OCI-LY1 (cell line): ENCODE measurements around the gene HTT.

Source experiments
- H2AFZ ChIP-seq: fragments of 200-600 bp; sonication (generic), shearing (Covaris generic); 2 replicates; pipeline ENCODE4 v1.6.0; 2014; ENCODE audit warnings: antibody characterized with exemption, mild to moderate bottlenecking, low read length
- H3F3A ChIP-seq: fragments of 200-600 bp; sonication (generic), shearing (Covaris generic); 2 replicates; pipeline ENCODE4 v1.6.0; 2014; ENCODE audit warnings: mild to moderate bottlenecking, antibody characterized with exemption, low read length, moderate library complexity; ENCODE audit not compliant: insufficient read depth
- H3K27ac ChIP-seq: fragments of 200-600 bp; sonication (generic); 2 replicates; pipeline ENCODE4 v1.5.1; 2014; ENCODE audit warnings: low read length, mixed run types, mild to moderate bottlenecking, low read depth; ENCODE audit not compliant: poor library complexity, severe bottlenecking
- H3K27me3 ChIP-seq: fragments of 200-600 bp; sonication (generic); 2 replicates; pipeline ENCODE4 v1.6.0; 2014; ENCODE audit warnings: antibody characterized with exemption, mild to moderate bottlenecking, low read length, moderate library complexity; ENCODE audit not compliant: insufficient read depth
- H3K36me3 ChIP-seq: fragments of 200-600 bp; sonication (generic); 2 replicates; pipeline ENCODE4 v1.6.1; 2014; ENCODE audit warnings: mild to moderate bottlenecking, antibody characterized with exemption, low read length, moderate library complexity, mixed read lengths; ENCODE audit not compliant: insufficient read depth
- H3K4me1 ChIP-seq: fragments of 200-600 bp; sonication (generic); 2 replicates; pipeline ENCODE4 v1.5.1; 2014; ENCODE audit warnings: mild to moderate bottlenecking, low read length, moderate library complexity; ENCODE audit not compliant: insufficient read depth, severe bottlenecking
- H3K4me2 ChIP-seq: fragments of 200-600 bp; sonication (generic), shearing (Covaris generic); 2 replicates; pipeline ENCODE4 v1.6.1; 2014; ENCODE audit warnings: low read length
- H3K4me3 ChIP-seq: fragments of 200-600 bp; sonication (generic); 2 replicates; pipeline ENCODE4 v1.5.1; 2014; ENCODE audit warnings: low read length, low read depth, mild to moderate bottlenecking, mixed read lengths; ENCODE audit not compliant: poor library complexity, severe bottlenecking
- H3K79me2 ChIP-seq: fragments of 200-600 bp; shearing (Covaris generic); 2 replicates; pipeline ENCODE4 v1.6.1; 2016; ENCODE audit warnings: mixed run types, low read length, mixed read lengths; ENCODE audit not compliant: insufficient read depth
- H3K9ac ChIP-seq: fragments of 200-600 bp; sonication (generic), shearing (Covaris generic); 2 replicates; pipeline ENCODE4 v1.6.1; 2014; ENCODE audit warnings: mild to moderate bottlenecking, low read length, mixed read lengths
- H3K9me2 ChIP-seq: fragments of 200-600 bp; sonication (generic), shearing (Covaris generic); 2 replicates; pipeline ENCODE4 v1.6.1; 2014; ENCODE audit warnings: low read depth, mild to moderate bottlenecking, low read length, mixed read lengths
- H3K9me3 ChIP-seq: fragments of 200-600 bp; shearing (Covaris generic); 2 replicates; pipeline ENCODE4 v1.6.1; 2014; ENCODE audit warnings: low read length, mixed read lengths
- H4K20me1 ChIP-seq: fragments of 200-600 bp; sonication (generic), shearing (Covaris generic); 2 replicates; pipeline ENCODE4 v1.6.0; 2016; ENCODE audit warnings: mild to moderate bottlenecking, low read length; ENCODE audit not compliant: insufficient read depth
- EZH2 ChIP-seq: fragments of 200-600 bp; sonication (generic), shearing (Covaris generic); IDR thresholded peaks from 2 replicates; pipeline ENCODE4 v1.8.0; 2017; ENCODE audit warnings: borderline replicate concordance, mixed run types, mild to moderate bottlenecking, antibody characterized with exemption, low read length, moderate library complexity, mixed read lengths
- TF ChIP-seq, protein P1 (sequence below): fragments of 200-600 bp; sonication (generic), shearing (Covaris generic); IDR thresholded peaks from 2 replicates; pipeline ENCODE4 v1.5.1; 2017; ENCODE audit warnings: mild to moderate bottlenecking, antibody characterized with exemption, low read length, moderate library complexity, mixed read lengths

The HTT gene

DNA sequence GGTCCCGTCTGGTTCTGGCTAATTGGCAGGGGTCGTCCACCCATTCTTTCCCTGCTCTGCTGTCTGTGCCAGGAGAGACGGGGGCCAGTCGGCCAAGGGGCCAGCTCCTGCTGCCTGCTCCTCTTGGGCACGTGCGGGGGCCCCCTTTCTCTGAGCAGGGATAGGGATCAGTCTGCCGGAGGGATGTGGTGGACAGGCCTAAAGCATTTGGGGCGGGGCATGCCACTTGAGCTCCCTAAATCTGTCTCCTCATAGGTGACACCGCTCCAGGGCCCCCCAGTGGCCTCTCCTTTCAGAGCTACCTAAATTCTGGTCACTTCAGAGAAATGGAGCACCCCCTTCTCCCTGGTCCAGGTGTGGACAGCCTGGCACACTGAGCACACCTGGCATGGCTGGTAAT is 170.3 kb downstream of the HTT start:
- no peak overlapping the region for H3K9ac ChIP-seq
- no peak overlapping the region for H2AFZ ChIP-seq
- no peaks in the 10 kb centered on the region for H3F3A ChIP-seq
- H3K27me3 ChIP-seq, result no peaks in the 10 kb centered on the region
- H3K9me2 ChIP-seq, result no peaks in the 10 kb centered on the region
- no peaks in the 10 kb centered on the region for H3K79me2 ChIP-seq
- H3K4me2 ChIP-seq, result no peak overlapping the region
- no peak overlapping the region for H3K4me3 ChIP-seq
- TF ChIP-seq, protein P1, sequence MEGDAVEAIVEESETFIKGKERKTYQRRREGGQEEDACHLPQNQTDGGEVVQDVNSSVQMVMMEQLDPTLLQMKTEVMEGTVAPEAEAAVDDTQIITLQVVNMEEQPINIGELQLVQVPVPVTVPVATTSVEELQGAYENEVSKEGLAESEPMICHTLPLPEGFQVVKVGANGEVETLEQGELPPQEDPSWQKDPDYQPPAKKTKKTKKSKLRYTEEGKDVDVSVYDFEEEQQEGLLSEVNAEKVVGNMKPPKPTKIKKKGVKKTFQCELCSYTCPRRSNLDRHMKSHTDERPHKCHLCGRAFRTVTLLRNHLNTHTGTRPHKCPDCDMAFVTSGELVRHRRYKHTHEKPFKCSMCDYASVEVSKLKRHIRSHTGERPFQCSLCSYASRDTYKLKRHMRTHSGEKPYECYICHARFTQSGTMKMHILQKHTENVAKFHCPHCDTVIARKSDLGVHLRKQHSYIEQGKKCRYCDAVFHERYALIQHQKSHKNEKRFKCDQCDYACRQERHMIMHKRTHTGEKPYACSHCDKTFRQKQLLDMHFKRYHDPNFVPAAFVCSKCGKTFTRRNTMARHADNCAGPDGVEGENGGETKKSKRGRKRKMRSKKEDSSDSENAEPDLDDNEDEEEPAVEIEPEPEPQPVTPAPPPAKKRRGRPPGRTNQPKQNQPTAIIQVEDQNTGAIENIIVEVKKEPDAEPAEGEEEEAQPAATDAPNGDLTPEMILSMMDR, result no peak
- no peak for TF ChIP-seq EZH2
- no peaks in the 10 kb centered on the region for H3K36me3 ChIP-seq
- H3K9me3 ChIP-seq, result no peaks in the 10 kb centered on the region
- no peaks in the 10 kb centered on the region for H3K4me1 ChIP-seq
- H3K27ac ChIP-seq, result no peak overlapping the region
- no peaks in the 10 kb centered on the region for H4K20me1 ChIP-seq

DNA sequence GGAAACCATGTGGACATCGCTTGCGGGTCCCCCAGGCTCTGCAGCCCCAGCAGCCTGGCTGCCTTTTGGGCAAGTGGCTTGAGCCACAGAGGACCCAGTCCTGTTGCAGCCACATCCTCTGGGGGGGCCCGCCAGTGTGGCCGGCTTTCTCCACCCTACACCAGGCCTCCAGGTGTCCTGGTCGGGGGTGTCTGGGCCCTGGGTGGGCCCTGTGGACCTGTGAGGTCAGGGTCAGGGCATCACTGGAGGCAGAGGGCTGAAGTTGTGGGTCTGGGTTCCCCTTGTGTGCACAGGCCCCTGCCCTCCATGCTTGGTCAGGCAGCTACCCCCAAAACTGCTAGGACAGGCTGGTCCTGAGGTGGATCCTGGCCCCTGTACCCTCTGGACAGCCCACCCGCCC is 171.2 kb downstream of the HTT start:
- Histone ChIP-seq H4K20me1 (no peaks in the 10 kb centered on the region), H3K36me3 (no peaks in the 10 kb centered on the region), H3K4me1 (no peaks in the 10 kb centered on the region), H3K27ac (no peak overlapping the region), H3K9me3 (no peaks in the 10 kb centered on the region), H3K79me2 (no peaks in the 10 kb centered on the region), H2AFZ (no peak overlapping the region), H3F3A (no peaks in the 10 kb centered on the region), H3K4me2 (no peak overlapping the region), H3K9me2 (no peaks in the 10 kb centered on the region), H3K9ac (no peak overlapping the region), H3K27me3 (no peaks in the 10 kb centered on the region), H3K4me3 (no peak overlapping the region)
- no peak for TF ChIP-seq EZH2
- TF ChIP-seq, protein P1, result no peak

DNA sequence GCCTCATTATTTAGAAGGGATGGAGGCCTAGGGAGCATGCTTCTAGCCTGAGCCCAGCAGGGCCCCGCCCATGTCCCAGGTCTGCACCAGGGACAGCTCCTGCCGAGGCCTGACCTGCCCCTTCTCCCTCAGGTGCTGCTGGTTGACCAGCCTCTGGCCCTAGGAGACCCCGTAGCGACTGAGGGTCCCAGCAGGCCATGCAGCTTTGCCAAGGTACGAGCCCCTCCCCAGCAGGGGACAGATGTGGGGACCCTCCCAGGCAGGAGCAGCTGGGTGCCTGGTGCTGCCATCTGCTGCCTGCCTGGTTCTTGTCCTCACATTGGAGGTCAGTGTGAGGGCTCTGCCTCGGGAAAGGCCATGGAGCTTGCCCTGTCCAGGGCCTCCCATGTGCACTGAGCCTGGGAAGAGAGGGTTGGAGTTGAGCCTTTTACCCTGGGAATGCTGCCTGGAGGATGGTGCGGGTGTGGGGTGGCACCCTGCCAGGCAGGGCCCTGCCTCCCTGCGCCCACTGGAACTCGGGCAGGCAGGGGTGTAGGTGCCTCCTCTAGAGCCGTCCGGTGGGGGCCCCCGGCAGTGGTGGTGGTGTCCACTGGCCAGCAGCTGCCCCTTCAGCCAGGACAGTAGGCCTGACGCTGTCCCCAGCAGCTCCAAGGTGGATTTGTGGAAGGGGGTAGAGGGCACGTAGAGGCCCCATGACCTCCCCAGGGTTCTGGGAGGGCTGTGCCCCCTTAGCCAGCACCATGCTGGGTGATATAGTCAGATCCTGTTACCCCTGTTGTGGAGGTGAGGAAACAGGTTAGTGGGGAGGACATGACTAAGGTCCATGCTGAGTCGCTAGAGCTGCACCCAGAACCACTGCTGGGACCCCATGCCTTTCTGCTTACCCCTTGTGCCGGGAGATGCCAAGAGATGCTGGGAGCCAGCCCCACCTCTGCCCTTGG is 172.2 kb downstream of the HTT start:
- TF ChIP-seq EZH2, result no peak
- TF ChIP-seq, protein P1, result no peak
- Histone ChIP-seq H3F3A (no peaks in the 10 kb centered on the region), H3K4me2 (no peak overlapping the region), H4K20me1 (no peaks in the 10 kb centered on the region), H3K79me2 (no peaks in the 10 kb centered on the region), H2AFZ (no peak overlapping the region), H3K27me3 (no peaks in the 10 kb centered on the region), H3K9ac (no peak overlapping the region), H3K36me3 (no peaks in the 10 kb centered on the region), H3K9me3 (no peaks in the 10 kb centered on the region), H3K27ac (no peak overlapping the region), H3K4me3 (no peak overlapping the region), H3K9me2 (no peaks in the 10 kb centered on the region), H3K4me1 (no peaks in the 10 kb centered on the region)
